ENCODE results near the gene AQP3.
"Not testable (repeated sequence)": the region's sequence is repeated elsewhere in the genome, so short reads cannot be mapped to it uniquely, and the experiment has no call there.

Gene AQP3

DNA sequence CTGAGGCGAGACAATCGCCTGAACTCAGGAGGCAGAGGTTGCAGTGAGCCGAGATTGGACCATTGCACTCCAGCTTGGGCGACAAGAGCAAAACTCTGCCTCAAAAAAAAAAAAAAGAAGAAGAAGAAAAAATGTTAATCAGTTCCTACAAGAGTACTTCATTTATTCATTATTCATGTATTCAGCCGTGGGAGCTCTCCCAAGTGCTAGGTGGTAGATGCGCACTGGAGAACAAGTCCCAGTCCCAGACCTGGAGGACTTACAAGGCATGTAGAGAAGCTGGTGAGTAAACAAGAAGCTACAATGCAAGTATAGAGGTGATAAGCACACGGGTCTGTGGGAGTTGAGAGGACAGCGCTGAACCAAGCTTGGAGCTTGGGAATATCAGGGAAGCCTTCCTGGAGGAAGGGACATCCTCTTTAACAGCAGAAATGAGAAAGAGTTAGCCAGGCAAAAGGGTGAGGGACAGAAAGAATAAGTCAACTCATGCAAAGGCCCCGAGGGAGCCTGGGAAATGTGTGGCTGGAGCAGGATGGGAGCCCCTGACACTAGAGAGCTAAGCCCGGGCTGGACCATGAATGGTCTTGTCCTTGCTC lies 27.6 kb downstream of the AQP3 start:
- DNase-seq (ENCODE audit: insufficient read length, low spot score), result no peak

DNA sequence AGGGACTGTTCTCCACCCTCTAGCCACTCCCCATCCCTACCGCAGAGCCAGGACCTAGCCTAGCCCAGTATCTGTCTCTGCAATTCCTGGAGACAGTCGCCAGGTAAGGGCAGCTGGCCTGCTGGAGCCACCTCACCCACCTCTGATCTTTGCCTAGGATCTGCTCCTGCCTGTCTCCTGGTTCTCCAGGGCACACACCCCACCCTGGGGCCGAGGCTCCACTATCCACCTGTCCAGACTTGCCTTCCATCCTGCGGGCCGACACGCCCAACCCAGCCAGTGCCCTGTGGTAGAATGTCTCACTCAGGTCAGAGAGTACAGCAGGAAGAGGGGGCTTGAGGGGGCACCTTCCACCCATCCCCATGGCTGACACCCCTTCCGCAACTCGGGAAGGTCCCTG lies 29.3 kb downstream of the AQP3 start:
- FAIRE-seq (no peak), DNase-seq (ENCODE audit: insufficient read length, low spot score) (no peak)

More for the DNA sequence above, 27.6 kb downstream of the AQP3 start:
- FAIRE-seq, result no peak

DNA sequence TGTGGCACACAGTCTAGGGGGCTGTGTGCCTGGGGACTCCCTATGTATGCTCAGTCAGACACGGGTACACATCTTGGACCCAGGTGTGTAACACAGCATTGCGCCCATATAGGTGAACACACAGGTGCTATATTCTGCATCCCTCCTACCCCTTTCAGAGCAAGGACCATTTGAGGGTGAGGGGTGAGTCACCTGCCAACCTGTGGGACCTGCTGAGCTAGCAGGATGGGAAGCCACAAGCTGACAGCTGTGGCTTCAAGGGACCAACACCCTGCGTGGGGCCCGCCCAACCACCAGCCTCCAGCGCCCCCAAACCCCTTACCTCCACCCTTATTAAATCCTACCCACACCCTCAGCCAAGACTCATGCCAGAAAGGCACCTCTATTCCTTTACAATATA lies 30.4 kb downstream of the AQP3 start:
- FAIRE-seq (no peak), DNase-seq (ENCODE audit: insufficient read length, low spot score) (no peak)

DNA sequence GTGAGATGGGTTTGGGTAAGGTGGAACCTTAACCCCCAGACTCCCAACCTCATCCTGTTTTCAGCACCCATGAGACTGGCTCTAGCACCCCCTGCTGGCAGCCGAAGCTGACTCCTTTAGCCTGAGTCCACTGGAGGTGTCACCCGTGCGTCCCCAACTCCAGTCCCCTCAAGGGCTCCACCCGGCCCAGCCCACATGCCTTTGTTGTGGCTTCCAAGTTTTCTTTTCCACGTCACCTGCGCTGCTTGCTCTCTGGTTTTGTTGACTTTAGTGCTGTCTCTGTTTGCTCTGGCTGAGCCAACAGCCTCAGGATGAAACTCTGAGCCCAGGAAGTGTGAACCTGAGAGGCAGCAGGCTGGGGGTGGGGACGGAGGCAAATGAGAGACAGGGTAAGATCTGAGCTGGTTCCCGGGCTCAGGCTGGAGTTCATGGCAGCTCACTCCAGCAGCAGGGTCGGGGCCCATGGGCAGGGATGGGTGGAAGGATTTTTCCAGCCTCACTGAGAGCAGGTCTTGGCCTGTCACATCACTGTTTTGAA lies 31.8 kb downstream of the AQP3 start:
- DNase-seq (ENCODE audit: insufficient read length, low spot score) (peak; percentile 71), FAIRE-seq (no peak)

DNA sequence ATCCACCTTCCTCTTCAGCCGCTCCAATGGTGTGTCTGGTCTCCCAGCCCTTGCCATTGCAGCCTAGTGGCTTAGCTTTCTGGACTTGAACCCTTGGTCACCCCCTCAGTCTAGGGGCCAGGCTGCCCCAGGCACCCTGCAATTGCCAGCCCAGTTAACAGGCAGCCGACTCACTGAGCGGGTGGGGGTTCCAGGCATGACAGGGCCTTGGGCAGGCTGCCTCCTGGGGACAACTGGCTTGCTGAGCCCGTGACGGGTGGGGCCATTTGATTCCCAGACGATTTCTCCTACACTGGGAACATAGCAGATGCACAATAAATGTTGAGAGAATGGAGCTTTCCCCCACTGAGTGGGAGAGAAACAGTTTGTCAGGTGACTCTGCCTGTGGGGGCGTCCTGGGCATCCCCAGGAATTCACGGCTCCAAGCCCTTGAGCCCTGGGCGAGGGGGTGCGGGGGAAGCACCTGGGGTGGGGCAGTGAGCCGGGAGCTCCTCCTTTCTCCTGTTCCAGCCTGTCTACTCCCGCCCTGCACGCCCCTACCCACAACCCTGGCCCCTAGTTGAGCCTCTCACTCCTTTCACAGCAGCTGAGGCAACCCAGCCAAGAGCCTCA lies 32.4 kb downstream of the AQP3 start:
- FAIRE-seq (no peak), DNase-seq (ENCODE audit: insufficient read length, low spot score) (no peak)

DNA sequence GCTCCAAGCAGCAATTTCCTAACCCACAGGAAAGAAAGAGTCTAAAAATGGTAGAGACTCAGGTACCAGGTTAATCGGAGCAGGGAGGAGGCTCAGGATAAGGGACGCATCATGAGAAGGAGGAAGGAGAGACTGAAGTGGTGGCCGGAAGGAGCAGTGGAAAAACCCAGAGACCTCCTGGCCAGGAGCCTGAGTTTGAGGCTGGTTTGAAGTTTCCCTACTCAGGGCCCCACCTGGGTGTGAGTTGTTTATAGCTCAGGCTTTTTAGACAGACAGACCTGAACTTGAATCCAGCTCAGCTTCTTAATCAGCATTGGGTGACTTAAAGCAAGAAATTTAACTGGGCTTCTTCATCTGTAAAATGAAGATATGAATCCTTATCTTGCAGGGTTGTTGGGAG lies 33.1 kb downstream of the AQP3 start:
- FAIRE-seq (no peak), DNase-seq (ENCODE audit: insufficient read length, low spot score) (no peak)

DNA sequence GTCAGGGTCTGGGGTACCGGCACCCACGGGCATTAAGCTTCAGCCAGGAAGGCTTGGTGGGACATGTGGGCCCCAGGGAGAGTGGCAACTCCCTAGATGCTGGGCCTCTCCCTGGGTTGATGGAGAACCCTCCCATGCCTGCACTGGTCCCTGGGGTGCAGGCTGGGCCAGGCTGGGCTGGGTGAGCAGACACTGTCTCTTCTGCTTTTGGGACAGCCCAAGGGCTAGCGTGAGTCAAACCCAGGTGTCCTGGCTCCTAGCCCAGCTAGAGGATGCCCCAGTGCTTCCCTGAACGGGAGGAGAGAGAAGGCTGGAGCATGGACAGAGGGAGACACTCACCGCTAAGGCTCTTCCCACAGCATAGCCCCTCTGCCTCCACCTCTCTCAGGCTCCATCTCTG lies 39.3 kb downstream of the AQP3 start:
- FAIRE-seq, result no peak
- DNase-seq (ENCODE audit: insufficient read length, low spot score), result no peak

DNA sequence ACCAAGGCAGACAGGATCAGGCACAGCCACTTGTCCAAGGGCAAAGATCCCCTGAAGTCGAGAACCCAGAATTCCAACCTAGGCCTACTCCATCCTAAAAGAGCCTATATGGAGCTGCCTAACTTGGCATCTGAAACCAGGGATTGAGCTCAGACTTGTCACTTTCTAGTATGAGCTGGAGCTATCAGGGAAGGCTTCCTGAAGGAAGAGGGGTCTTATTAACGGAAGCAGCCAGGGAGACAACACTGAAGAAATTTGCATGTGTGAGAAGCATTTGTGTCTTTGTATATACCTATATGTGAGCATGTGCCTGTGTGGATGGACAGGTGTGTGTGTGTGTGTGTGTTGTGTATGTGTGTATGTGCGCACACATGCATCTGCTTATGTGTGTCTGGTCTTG lies 40.3 kb downstream of the AQP3 start:
- FAIRE-seq (no peak), DNase-seq (ENCODE audit: insufficient read length, low spot score) (no peak)

DNA sequence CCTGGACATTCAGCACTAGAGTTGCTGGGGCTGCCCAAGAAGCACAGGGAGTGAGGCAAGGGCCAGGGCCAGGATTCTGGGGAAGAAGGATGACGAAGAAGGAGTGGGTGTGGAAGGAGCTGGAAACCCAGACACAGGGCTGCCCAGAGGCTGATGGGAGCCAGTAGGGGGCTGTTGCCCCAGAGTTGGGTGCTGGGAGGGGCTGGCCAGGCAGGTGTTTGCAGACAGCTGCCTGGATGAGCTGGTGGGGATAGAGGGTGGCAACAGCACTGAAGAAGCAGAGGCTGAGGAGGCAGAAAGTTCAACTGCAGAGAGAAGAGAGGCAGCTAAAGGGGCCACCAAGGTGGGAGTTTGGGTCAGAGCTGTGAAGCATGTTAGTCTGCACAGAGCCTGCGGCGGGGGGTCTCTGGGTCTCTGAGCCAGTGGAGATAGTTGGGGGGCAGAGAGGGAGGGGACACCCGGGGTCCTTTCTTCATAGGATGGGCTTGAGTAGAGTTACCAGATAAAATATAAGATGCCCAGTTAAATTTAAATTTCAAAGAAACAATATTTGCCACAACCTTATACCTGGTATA lies 42.5 kb downstream of the AQP3 start:
- DNase-seq (ENCODE audit: insufficient read length, low spot score) (no peak), FAIRE-seq (no peak)

DNA sequence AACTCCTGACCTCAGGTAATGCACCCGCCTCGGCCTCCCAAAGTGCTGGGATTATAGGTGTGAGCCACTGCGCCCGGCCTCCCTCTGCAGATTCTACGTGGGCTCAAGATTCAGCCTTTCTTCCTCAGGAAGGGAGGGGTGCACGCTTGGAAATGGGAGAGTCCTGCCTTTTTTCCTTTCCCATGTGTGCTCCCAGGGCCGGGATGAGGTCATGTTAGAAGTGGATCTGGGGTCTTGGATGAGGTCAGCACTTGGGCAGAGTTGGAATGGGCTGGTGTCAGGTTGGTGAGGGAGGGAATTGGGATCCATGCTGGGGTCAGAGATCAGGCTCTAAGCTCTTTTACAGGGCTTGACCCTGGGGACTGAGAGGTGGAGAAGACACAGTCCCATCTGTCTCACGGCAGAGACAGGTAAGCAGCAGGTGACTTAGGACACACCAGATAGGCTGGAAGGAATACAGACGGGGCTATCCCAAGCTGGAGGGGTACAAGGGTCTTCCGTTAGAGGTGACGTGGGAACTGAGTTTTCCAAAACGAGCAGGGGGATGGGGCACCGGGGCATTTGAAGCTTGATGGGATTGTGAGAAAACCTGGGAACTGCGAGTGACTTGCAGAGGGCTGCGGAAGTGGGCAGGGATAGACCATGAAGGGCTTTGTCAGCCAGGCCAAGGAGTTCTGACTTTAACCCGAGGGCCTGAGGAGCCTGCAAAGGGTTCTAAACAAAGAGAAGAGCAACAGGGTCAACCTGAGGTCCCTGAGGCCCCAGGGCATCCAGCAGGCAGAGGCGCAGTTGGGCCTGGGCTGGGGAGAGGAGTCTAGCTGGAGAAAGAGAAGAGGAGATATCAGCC lies 43.2 kb downstream of the AQP3 start:
- no peak for DNase-seq (ENCODE audit: insufficient read length, low spot score)

DNA sequence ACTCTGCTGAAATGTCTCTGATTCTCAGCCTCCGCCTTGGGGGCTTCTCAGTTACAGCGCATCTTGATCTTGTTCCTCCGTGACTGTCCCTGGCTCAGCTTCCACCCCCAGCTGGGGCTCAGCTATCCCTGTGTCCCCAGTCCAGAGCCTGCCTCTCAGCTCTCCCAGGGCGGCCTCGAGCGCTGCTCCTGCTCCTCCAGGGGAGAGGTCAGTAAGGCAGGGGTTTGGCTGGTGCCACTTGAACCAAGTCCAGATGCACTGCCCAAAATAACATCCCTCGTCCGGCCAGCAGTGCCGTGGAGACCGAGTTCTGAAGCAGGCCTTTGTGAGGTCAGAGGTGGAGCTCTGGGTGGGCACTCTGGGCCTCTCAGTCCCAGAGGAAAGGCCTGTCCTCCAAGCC lies 45.0 kb downstream of the AQP3 start, which contains the start of gene AQP7:
Gene AQP7 (minus strand): TSS at position 198 of the 400 bp plus-strand sequence. CDS start 1,306 bp downstream, outside the sequence.
- DNase-seq (ENCODE audit: insufficient read length, low spot score); FAIRE-seq: not testable (repeated sequence)

More for the DNA sequence above, 43.2 kb downstream of the AQP3 start:
- FAIRE-seq, result no peak

DNA sequence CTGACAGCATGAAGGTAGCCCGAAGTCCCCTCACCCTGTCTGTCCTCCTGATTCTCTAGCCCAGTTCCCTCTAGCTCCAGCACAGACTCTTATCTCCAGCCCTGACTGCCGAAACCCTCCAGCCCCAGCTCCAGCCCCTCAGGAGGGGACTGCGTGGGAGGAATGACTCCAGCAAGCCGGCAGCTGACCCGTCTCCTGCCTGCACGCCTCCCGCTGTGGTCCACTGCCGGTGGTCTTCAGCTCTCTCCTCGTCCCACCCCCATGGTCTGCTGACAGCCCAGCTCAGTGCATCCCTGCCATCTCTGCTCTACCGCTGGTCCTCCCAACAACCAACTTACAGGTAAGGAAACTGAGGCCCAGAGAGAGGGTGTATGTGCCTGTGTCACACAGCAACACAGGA lies 45.6 kb downstream of the AQP3 start:
- DNase-seq (ENCODE audit: insufficient read length, low spot score); FAIRE-seq: not testable (repeated sequence)

DNA sequence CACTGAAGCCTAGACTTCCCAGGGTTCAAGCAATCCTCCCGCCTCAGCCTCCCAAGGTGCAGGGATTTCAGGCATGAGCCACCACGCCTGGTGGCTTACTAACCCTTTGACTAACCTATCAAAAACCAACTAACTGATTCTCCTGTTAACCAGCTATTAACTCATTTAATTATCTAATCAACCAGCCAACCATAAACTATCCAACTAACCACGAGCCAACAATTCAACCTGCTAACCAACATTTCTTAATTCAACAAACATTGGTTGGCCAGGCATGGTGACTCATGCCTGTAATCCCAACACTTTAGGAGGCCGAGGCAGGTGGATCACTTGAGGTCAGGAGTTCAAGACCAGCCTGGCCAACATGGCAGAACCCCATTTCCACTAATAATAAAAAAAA lies 48.3 kb downstream of the AQP3 start:
- FAIRE-seq, result not testable (repeated sequence)

DNA sequence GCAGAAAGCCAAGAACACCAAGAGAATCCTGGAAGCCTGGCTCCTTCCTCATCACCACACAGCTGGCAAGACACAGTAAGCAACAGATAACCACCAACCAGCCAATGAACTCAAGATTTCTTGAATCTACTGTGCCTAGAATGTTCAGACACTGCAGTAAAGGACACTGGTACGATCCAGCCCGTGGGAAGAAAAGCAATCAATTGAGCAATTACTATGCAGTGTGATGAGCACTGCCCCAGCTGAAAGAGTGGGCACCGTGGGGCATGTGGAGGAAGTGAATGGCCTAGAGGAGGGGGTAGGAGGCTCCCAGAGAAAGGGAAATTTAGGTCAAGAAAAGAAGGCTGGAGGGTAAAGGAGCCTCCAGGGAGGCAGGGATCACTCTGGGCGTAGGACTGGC lies 49.6 kb downstream of the AQP3 start:
- not testable (repeated sequence) for DNase-seq (ENCODE audit: insufficient read length, low spot score); FAIRE-seq

More for the DNA sequence above, 48.3 kb downstream of the AQP3 start:
- DNase-seq (ENCODE audit: insufficient read length, low spot score), result not testable (repeated sequence)

DNA sequence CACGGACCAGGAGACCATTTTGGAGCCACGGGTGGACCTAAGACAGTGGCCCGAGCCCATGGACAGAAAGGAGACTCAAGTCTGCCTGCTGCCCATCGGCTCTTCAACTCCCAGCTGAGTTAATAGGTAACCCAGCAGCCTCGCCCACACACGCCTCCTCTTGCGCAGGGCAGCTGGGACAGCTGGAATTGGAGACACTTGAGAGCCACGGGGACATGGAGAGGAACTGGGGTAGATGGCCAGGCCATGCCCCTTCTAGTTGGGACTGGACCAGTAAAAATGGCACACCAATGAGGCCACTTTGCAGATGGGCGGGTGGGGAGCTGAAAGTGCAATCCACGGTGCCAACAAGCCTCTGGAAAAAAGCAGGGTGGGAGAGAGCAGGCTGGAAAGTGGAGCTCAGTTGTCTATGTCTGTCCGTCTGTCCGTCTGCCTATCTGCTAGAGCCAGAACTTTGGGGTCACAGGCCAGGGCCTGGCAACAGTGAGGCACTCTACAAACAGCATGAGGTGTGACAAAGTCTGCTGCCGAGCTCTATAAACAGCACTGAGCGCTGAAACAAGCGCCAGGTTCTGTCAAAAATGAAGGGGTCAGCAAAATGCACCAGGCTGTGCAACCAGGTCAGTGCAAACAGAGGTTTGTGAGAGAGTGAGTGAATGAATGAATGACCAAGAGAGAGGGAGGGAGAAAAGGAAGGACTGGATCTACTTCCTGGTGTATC lies 52.1 kb downstream of the AQP3 start:
- not testable (repeated sequence) for DNase-seq (ENCODE audit: insufficient read length, low spot score); FAIRE-seq

DNA sequence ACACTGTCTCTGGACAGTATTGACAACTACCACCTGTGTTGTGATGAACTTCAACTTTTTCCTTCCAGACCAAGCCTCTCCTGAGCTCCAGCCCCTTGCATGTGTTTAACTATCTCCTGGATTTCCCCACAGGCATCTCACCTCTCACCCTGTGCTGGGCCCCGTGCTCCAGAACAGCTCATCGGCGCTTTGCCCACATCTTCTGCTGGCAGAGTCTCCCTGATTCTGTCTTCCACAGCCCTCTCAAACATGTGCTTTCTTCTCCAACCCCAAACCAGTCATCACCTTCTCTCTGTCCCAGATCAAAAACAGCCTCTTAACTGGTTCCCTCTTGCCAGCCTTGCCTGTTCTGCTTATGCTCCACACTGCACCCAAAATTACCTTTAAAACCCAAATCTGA lies 53.4 kb downstream of the AQP3 start:
- FAIRE-seq; DNase-seq (ENCODE audit: insufficient read length, low spot score): not testable (repeated sequence)

DNA sequence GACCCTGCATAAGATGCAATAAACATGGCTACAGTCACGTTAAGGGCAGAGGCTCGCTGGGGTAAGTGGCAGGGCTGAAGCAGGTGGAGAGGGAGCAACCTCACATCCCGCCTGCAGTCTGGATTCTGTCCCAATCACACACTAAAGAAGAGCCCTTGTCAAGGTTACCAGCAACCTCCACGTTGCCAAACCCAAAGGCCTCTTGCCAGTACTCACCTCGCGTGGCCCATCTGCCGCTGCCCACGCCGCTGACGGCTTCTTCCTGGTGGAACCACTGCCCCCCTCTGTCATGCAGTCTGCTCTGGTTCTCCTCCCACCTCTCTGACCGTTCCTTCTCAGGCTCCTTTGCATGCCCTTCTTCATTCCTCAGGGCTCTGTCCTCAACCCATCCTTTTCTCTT lies 53.8 kb downstream of the AQP3 start:
- DNase-seq (ENCODE audit: insufficient read length, low spot score), result no peak
- FAIRE-seq, result no peak

DNA sequence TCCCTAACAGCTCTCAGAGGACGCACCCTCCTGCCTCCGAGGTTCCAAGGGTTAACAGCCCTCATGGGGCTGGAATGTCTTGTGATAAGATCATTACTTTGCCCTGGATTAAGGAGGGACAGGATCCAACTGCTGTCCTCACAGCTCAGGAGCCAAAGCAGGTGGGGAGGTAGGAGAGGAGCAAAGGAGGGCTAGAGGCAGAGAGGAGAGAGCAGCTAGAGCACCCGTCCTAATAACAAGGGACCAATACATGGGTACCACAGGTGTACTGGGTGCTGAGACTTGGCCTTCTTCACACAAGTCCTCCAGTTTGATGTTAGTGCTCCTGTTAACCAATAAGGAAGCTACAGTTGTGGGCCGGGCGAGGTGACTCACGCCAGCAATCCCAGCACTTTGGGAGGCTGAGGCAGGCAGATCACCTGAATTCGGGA lies 54.8 kb downstream of the AQP3 start:
- DNase-seq (ENCODE audit: insufficient read length, low spot score), result not testable (repeated sequence)

More for the DNA sequence above, 54.8 kb downstream of the AQP3 start:
- FAIRE-seq, result not testable (repeated sequence)

Data from GM19239 (cell line).